ENCODE results near the gene IL23R.

DNA sequence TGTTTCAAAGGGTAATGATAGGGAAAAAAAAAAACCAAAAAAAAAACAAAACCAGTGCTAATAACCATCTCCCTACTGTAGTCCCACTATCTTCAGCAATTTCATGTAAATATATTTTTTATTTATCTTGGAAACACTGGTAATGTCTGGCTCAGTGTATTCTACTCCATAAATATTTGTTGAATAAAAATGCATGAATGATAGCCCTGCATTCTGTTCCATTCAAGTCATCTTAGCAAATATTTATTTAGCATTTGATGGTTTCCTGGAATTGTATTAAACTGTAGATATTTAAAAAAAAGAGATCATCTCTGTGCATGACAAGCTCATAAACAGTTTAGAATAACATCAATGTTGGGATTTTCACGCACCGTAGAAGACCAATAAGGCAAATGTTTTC lies 24.2 kb downstream of the IL23R start:
- TF ChIP-seq ZNF274 (IDR thresholded peaks at IDR 0.05; ENCODE audit: low read depth, low read length), result no peak
- no peak for TF ChIP-seq SUZ12 (IDR thresholded peaks at IDR 0.05; ENCODE audit: extremely low read depth, insufficient read depth, insufficient read length)
- no peak for TF ChIP-seq YY1 (IDR thresholded peaks at IDR 0.05; ENCODE audit: insufficient read depth, insufficient read length)

All from NT2/D1 (cell line).